ENCODE data around the gene NLGN1. TPM values are rescaled to one million over a fixed set of nuclear protein-coding genes. Genes with fewer than 3 reads are reported as not detected.

NLGN1 gene
- total and polyA plus RNA-seq, 2 of the 8 experiments (the other 6 are each of a cell fraction or from before 2014, with no cell fraction given), result 7.8 to 14.8 TPM

DNA sequence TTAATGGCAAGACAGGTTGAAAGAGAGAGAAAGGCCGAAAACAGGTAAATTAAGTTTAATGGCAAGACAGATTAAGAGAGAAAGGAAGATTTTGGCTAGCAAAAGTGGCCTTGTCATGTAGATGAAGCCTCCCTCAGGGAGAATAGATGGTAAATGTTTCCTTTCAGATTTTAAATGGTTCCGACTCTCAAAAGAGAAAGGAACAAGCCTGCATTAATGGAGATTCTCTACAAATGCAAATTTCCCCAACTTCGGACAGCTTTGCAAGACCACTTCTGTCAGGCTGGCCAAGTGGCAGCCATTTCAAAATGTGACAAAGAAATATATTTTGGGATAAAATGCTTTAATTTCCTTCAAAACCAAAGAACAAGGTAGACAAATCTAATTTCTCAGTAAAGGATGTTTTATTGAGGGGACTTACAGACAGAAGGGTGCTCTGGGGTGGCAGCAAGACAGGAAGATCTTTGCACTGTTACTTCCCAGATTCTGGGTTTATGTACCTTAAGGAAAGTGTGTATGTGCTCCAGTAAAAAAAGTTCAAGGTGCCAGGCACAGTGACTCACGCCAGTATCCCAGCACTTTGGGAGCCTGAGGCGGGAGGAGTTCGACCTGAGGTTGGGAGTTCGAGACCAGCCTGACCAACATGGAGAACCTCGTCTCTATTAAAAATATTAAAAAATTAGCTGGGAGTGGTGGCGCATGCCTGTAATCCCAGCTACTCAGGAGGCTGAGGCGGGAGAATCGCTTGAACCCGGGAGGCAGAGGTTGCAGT, 835.3 kb downstream of the NLGN1 start:
- H3K79me1 ChIP-seq (ENCODE audit: low read depth, low read length), result no peaks in the 10 kb centered on the region
- H4K91ac ChIP-seq (replicated peaks; ENCODE audit: insufficient read length, low read length), result peak overlapping the region; percentile 99
- no peaks in the 10 kb centered on the region for H3K79me2 ChIP-seq (ENCODE audit: control insufficient read depth in 1 of 2, insufficient read depth in 2 of 2, low read length in 2 of 2)
- peak overlapping the region; percentile 95 for H3K4ac ChIP-seq (replicated peaks; ENCODE audit: insufficient read length, low read depth, low read length)
- no peak overlapping the region for H2AFZ ChIP-seq (ENCODE audit: low read length)
- no peak overlapping the region for H3K14ac ChIP-seq (ENCODE audit: insufficient read length)
- peak overlapping the region; percentile 91; the same call in 1 of the 2 replicates for H3K27ac ChIP-seq (ENCODE audit: low read depth, low read length)
- 39% methylated on average over 12 of the region's 12 CpGs; no CpG with 5 or more reads in 1 of the 2 experiments for WGBS, 2 experiments (ENCODE audit: extremely low coverage in 1 of 2, insufficient coverage in 1 of 2, insufficient read length in 1 of 2, insufficient replicate concordance in 2 of 2, low coverage in 1 of 2, low lambda C conversion rate in 2 of 2, missing lambda C conversion rate in 1 of 2)
- no peaks in the 10 kb centered on the region for H3K23me2 ChIP-seq (ENCODE audit: low read depth, low read length)
- no peaks in the 10 kb centered on the region for H4K20me1 ChIP-seq (replicated peaks in 1 of 2; ENCODE audit: control insufficient read depth in 1 of 2, insufficient read depth in 2 of 2, low read length in 2 of 2)
- CTCF ChIA-PET (ENCODE audit: partially characterized antibody), result no interaction called here
- peaks cover 4 to 5% of the 10 kb centered on the region in 2 experiments; a peak in 3 of 4 replicates for H3K9me3 ChIP-seq (ENCODE audit: insufficient read depth in 2 of 2, low read depth in 1 of 2, low read length in 1 of 2)
- DNase-seq (ENCODE audit: low read depth in 1 of 2, low spot score in 2 of 2), result peak; percentile 51 to 68
- H2BK120ac ChIP-seq (replicated peaks; ENCODE audit: low read depth, low read length), result peak overlapping the region; percentile 99
- H2BK5ac ChIP-seq (ENCODE audit: low read depth, low read length), result peak overlapping the region; percentile 100
- H2BK12ac ChIP-seq (ENCODE audit: low read depth, low read length), result peak overlapping the region; percentile 93; the same call in 1 of the 2 replicates
- FAIRE-seq, result peak; percentile 100
- peak overlapping the region in 1 of 4 experiments; percentile 49; a peak in 2 of 7 replicates for H3K9ac ChIP-seq (replicated peaks in 1 of 4; ENCODE audit: extremely low read depth in 1 of 4, low read depth in 3 of 4, low read length in 3 of 4)
- no peak overlapping the region for H3K23ac ChIP-seq (ENCODE audit: insufficient read length)
- peak overlapping the region; percentile 73; the same call in 1 of the 2 replicates for H4K8ac ChIP-seq (ENCODE audit: extremely low read depth, insufficient read depth, low read length)
- H2AK5ac ChIP-seq (ENCODE audit: low read depth, low read length), result peak overlapping the region; percentile 93; the same call in 1 of the 2 replicates
- H3K4me1 ChIP-seq (replicated peaks in 1 of 4; ENCODE audit: control insufficient read depth in 3 of 4, insufficient read depth in 4 of 4, low read length in 3 of 4), result peaks cover 7 to 23% (median 16%) of the 10 kb centered on the region in 4 experiments; a peak in 6 of 7 replicates
- H3K36me3 ChIP-seq (ENCODE audit: control insufficient read depth in 2 of 4, insufficient read depth in 4 of 4, low read length in 3 of 4), result no peaks in the 10 kb centered on the region; a peak in 1 of 8 replicates
- peak overlapping the region; percentile 96 for H4K5ac ChIP-seq (ENCODE audit: insufficient read length, low read depth, low read length)
- peak overlapping the region; percentile 88 for H3K56ac ChIP-seq (replicated peaks; ENCODE audit: insufficient read length, low read depth, low read length)
- peak overlapping the region; percentile 46 to 48 for H3K4me2 ChIP-seq (ENCODE audit: insufficient read depth in 1 of 2, low read depth in 2 of 2, low read length in 2 of 2)
- no peak overlapping the region for H2BK15ac ChIP-seq (ENCODE audit: low read length)
- peak overlapping the region; percentile 92 for H3K18ac ChIP-seq (ENCODE audit: extremely low read depth, low read length)
- POLR2A ChIA-PET (ENCODE audit: partially characterized antibody), result interaction anchor here (0.7 to 2.0 kb wide), 8 partner anchors 10 to 630 kb away, joined by 3 to 5 read pairs (median 4); no protein-coding TSS in a partner anchor
- H2BK20ac ChIP-seq (ENCODE audit: low read length), result peak overlapping the region; percentile 98
- H3K4me3 ChIP-seq (ENCODE audit: extremely low read depth in 1 of 4, insufficient read depth in 2 of 4, low read depth in 3 of 4, low read length in 4 of 4), result peak overlapping the region in 1 of 4 experiments; percentile 24; a peak in 1 of 8 replicates
- H3K27me3 ChIP-seq (replicated peaks in 1 of 4; ENCODE audit: control insufficient read depth in 3 of 4, extremely low read depth in 1 of 4, insufficient read depth in 3 of 4, low read length in 3 of 4), result no peaks in the 10 kb centered on the region
- peak; percentile 99 for TF ChIP-seq POU5F1 (IDR thresholded peaks at IDR 0.05; ENCODE audit: low read depth, low read length)
- TF ChIP-seq RAD21 (IDR thresholded peaks at IDR 0.05 in 1 of 2, conservative IDR thresholded peaks at IDR 0.05 in 1 of 2; ENCODE audit: low read depth in 2 of 2, low read length in 2 of 2), result no peak
- no peak for TF ChIP-seq CEBPB (IDR thresholded peaks at IDR 0.05; ENCODE audit: low read depth, low read length)
- TF ChIP-seq SAP30 (IDR thresholded peaks at IDR 0.05; ENCODE audit: insufficient read depth, insufficient replicate concordance, low read length), result no peak
- no peak for TF ChIP-seq SP2 (IDR thresholded peaks at IDR 0.05; ENCODE audit: low read length)
- peak; percentile 58; the same call in 1 of the 2 replicates for TF ChIP-seq ATF2 (IDR thresholded peaks at IDR 0.05; ENCODE audit: low read length)
- no peak for TF ChIP-seq RFX5 (IDR thresholded peaks at IDR 0.05; ENCODE audit: borderline replicate concordance, low read depth, low read length)
- no peak for TF ChIP-seq BRCA1 (IDR thresholded peaks at IDR 0.05; ENCODE audit: low read depth, low read length)
- peak; percentile 2 for TF ChIP-seq ASH2L (IDR thresholded peaks at IDR 0.05; ENCODE audit: low read length)
